NCI-H82 (cell line): Measurements from ENCODE around the gene CACNA1E.

Source experiments
- DNase-seq: peaks from one replicate; lab custom pipeline; 2025; lab: John Stamatoyannopoulos, UW

Gene CACNA1E

DNA sequence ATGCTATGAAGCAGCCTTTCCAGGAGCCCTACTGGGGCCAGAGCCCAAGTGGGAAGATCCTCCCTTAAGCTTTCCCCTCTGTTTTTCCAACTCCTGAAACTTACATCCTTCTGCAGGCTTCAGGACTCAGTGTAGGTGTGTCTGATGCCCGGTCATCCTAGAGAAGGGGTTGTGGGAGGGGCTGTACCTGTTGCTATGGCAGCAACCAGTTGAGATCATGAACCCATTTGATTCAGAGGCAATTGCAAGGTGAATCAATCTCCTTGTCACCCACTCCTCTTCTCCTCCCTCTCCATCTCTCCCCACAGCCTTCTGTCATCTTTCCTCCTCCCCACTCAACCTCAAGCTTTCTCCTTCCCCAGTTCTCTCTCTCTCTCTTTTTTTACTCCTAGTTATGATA is 151.8 kb downstream of the CACNA1E start:
- no peak for DNase-seq

DNA sequence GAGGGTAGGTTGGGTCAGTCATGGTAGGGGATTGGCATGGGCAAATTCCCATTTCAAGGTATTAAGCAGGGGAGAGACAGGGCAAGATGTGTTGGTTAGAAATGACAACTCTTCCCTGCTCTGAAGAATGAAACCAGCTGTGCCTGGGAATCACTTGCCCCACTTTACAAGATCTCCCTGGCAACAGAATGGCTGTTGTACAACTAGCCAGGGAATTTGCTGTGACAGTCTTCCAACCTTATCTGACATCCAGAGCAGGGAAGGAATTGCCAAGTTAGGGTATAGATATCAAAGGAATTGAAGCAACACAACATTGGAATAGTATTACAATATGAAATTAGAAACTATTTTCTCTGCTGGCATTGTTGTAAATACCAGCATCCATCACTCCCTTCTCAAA is 154.7 kb downstream of the CACNA1E start:
- DNase-seq: no peak

DNA sequence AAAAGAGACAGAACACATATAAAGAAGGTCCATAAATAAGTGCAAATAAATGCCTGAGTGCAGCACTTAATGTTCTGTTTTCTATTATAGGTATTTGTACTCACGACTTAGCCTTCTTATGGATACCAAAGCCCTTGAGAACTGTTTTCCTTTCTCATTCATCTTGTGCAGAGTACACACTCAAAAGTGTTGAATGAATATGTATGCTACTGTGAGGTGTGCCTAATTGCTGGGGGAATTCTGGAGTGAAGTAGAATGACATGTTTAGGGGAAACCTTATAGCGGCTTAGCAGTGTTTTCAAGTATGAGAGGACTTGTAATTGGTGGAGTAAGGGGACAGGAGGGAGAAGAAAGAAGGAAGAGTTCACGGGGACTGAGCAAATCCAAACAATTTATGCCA is 157.6 kb downstream of the CACNA1E start:
- no peak for DNase-seq

DNA sequence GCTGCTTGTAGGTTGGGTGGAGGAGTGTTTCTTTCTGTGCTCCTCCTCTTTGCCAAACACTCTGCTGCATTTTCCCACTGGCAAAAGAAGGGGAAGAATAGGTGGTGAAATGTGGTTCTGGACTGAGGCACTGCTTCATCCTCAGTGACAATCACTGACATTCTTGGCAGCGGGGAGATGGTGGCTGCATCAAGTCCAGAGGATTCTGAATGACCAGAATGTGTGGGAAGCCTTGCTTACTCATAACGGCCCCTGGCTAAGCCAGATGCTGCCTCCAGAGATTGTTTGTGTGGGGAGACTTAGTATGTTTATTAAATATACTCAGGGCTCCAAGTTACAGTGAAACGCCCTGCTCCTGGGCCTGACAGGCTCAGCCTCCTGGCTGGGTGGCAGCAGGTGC is 160.3 kb downstream of the CACNA1E start:
- no peak for DNase-seq

DNA sequence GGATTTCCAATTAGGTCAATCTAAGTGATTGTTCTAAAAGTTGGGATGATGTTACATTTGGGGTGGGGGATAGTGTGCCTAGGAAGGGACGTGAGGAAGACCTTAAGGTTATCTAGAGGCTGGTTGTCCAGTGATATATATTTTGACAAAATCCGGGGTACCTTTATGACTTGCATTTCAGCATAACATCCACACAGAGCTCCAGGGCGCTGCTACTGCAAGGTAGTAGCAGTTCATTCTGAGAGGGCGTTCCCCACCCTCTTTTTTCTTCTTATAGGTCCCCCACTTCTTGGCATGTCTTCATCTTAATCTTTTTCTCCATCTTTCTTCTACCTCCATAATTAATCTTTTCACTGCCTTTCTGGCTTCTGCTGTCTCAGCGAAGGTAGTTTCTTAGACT is 161.9 kb downstream of the CACNA1E start:
- DNase-seq: no peak

DNA sequence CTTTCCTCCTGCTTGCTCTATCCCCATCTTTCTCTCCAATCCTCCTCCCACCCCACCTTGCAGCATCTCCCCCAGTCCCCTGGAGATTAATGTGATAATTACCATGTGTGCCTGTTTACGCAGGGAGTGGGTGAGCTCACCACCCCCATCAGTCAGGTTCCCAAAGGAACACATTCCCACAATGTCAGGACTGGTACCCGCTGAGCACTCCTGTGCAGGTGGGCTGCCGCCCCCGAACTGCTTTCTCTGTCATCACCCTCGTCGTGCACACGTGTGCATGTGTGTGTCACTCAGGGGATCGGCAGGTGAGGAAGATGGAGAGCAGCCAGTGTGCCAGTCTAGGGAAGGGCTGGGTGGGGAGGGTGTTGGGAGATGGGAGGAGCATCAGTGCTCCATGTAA is 163.4 kb downstream of the CACNA1E start:
- no peak for DNase-seq

DNA sequence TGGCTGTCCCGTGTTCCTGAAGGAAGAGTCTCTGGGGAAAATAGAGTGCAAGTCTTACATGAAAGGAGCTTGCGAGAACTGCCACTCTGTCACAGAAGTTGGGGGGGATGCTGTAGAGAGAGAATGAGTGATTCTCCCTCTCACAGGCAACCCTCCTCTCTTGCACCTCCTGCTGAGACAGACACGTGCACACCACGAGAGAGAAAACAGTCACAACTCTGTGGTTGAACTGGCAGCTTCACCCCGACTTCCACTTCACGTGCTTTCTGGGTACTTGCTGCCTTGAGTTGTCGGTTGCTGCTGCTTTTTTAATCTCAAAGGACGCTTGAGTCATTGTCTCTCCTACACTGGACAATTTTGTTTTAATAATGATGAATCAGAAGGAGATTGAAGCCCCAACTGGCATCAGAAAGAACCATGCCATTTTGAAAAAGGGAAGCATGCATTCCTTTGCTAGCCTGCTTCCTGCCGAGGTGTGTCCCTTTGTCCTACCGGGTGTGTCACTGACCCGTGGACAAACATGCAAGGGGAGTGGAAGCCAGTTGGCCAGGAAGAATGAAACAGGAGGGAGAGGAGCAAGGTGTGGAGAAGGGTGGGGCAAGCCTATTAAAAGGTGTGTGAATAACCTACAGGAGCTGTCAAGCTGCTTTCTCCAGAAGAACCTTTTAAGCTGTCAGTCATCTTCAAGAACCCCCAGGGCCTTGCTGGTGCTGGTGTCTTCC is 164.2 kb downstream of the CACNA1E start:
- DNase-seq: no peak

DNA sequence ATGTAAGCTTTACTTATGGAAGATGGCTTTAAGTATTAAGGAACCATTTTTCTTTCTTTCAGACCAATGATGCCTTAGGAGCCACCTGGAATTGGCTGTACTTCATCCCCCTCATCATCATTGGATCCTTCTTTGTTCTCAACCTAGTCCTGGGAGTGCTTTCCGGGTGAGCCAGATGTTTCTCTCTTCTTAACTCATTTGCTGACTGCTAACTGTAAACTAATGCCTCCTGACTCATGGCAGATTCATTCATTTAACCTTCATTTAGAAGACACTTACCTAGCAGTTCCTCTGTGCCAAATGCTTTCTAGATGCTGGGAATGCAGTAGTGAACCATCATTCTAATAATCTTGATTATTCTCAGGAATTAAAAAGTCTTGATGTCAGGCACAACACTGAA is 168.0 kb downstream of the CACNA1E start:
- no peak for DNase-seq

DNA sequence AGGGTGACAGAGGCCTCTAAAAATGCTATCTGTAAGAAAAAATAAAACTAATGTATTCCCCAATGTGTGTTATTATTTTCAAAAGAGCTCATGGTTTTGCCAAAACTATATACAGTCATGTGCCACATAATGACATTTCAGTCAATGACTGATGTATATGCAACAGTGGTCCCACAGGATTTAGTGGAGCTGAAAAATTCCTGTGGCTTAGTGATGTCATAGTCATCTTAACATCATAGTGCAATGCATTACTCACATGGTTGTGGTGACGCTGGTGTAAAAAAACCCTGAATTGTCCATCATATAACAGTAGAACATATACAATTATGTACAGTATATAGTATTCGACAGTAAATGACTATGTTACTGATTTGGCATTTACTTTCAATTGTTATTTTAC is 172.4 kb downstream of the CACNA1E start:
- DNase-seq: no peak

DNA sequence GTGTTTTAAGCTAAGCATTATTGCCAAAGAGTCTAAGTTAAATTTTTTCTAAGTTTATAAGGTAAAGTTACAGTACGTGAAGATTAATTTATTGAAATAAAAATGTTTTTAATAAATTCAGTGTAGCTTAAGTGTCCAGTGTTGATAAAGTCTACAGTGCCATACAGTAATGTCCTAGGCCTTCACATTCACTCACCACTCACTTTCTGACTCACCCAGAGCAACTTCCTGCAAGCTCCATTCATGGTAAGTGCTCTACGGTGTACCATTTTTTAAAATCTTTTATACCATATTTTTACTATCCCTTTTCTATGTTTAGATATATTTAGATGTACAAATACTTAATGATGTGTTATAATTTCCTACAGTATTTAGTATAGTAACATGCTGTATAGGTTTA is 173.2 kb downstream of the CACNA1E start:
- DNase-seq: no peak

DNA sequence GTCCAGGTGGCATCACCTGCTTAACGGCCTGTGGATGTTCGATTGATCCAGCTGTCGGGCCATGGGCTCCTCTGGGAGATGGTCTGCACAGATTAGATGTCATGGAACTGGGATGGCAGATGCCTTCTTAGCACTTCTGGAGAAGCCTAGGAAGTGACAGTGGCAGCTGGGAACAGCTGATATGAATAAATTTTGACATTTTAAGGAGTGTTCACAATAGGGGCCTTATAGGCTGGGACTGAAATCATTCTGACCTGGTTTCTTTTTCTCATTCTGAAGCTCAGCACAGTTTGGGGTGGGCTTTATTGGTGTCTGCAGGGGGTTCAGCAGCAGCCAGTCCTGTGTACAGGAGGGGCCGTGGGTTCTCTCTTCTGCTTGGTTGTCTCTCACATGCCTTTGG is 175.3 kb downstream of the CACNA1E start:
- DNase-seq: no peak

DNA sequence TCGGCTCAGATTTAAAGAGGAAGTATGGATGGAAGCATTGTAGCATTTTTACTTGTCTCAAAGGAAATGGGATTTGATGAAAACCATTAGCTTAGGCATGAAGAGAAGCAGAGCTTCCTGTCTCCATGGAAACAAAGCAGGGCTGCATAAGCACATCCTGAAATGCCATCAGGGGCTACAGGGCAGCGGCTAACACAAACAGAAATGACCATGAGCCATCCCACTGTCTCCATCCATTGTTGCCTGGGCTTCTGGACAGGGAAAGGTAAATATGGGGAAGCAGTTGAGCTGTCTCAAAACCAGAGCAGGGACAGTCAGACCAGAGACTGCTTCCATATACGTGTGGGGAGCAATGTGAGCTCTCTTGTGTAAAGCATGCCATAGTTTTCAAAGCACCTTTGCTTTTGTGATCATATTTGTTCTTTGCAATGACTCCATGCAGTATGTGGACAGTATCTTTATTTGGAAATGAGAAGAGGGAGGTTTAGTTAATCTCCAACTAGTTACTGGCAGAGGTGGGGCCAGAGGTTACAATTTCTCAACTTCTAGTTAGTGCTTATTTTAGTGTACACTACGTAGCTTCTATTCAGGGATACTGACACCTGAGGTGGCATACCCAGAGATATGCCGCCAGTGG is 176.1 kb downstream of the CACNA1E start:
- DNase-seq: no peak

DNA sequence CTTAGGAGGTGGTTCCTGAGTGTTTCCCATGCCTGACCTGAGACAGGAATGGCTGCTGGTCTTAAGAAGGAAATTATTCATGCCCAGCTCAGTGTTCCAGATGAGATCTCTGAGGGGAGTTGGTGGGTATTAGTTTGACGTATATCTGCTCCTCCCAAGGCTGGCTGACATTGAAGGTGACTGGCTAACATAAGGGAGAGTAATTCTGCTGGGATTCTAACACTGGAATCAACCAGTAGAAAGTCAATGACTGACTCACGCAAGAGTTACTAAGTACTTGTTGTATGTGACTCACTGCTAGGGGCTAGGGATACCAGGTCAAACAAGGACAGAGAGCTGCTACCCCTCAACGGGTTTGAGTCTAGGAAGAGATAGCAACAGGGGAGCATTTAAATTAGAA is 177.3 kb downstream of the CACNA1E start:
- DNase-seq: no peak

DNA sequence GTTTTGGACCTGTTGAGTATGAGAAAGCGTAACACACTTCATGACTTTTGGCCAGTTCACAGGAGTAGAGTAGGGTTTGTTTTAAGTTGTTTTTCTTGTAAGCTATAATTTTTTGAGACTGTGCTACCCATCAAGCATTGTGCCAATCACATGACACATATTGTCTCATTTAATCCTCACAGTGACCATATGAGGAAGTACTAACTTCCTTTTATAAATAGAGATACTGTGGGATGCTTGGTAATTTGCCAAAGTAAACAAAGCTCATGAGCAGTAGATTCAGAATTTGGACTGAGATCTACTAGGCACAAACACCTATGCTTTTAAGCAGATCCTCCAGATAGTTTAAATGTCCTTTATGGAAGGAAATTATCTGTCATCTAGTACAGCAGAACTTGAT is 178.3 kb downstream of the CACNA1E start:
- no peak for DNase-seq

DNA sequence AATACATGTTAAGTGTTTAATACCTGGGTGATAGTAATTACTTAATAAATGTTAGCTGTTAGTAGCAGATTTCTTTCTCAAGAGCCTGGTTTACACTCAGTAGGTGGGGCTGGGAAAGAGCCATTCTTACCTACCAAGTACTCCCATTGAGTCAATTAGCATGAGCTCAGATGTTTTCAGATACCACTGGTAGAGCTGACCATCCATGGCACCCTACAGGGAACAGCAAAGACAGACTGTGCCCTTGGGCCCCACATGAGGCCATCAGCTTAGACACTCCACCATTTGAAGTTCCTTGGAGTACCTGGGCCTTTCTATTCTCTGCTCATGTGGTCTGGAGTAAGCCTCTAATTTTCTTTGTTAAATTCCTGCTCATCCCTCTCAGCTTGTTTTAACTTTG is 179.3 kb downstream of the CACNA1E start:
- no peak for DNase-seq

DNA sequence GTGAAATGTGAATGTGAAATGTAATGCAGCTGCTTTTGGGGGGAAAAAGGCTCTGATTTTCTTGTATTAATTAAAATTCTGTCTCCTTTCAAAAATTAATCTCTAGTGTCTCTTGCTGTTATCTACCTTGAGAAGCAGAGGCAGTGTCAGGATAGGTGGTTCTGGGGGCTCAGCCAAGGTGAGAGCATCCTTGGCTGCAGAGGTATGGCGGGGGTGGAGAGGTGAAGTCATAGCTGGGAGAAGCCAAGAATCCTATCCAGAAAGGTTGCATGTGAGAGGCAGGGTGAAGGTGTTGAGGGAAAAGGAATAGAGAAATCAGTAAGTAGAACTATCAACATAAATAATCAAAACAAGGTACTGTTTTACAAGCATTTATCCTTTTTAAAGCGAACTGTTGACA is 181.2 kb downstream of the CACNA1E start:
- DNase-seq: no peak

DNA sequence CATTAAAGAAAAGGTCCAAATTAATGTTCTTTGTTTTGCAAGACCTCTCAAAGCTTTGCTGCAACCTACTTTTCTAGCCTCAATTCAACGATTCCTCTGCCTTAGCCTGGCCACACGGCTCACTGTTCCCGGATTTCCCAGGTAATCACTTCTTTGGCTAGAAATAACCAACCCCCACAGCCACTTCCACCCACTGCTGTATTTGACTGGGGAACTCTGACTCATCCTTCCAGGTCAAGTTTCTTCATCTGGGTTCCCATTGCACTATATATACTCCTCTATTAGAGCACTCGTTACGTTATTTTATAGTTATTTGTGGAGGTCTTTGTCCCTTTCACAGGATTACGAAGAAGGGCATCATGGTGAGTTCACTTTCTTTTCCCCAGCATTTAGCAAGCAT is 185.9 kb downstream of the CACNA1E start:
- DNase-seq: no peak

DNA sequence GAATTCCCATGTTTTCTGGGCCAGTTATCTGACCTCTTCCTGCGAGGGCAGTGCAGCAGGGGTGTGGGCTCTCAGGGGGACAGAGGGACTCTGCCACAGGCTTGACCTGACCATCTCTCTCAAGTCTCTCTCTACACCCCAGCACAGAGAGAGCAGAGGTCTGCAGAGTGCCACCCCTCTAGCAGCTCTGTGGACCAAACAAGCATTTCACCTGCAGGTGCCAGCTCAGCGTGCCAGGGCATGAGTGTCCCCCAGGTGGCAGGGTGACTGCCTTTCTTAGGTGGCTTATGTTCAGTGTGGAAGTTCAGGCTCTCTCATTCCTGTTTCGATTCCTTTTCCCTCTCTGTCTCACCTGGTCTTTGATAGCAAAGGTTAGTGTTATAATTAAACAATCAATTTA is 191.3 kb downstream of the CACNA1E start:
- no peak for DNase-seq

DNA sequence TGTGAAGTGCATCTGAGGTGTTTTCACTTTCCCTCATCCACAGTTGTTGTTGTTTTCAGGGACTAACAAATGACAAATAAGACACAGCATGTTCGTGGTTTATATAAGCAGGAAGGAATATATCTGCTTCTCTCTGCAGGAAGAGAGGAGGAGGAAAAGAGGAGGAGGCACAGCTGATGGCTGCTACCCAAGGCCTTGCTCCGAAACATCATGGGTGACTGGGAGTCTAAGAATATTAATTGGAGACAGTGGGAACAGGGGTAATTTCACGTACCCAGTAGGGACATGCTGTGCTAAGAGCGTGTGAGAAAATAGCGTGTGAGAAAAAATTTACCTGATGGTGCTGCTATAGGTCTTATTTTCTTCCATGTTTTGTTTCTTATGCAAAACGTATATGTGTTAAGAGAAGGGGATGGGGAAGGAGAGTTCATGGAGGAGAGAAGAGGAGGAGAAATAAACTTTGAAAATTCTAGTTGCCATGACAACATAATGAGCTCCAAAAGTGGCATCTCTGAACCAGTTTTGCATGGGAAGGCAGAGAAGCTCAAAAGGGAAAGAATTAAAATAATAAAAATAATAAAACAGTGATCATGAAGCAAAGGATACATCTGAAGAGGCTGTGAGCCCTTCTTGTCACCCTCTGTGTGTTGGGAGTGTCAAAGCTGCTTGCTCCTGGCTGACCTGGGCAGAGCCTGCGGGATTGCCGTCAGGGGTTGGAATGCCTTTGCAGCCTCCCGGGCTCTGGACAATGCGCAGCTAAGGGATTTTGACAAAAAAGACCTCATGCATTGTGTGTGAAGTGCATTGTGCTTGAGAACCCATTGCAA is 192.0 kb downstream of the CACNA1E start:
- DNase-seq: no peak

DNA sequence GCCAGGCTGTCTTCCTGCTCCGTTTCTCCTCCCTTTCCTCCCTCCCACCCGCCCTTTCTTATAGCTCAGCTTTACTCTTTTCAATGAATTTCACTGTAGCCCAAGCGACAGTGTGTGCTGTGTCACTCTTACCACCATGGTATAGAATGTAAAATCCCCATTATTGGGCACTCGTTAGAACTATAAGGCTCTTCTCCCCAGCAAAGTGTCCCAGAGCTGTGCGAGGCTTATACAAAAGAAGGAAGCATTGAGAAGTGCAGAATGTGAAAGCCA is 192.5 kb downstream of the CACNA1E start:
- DNase-seq: no peak

DNA sequence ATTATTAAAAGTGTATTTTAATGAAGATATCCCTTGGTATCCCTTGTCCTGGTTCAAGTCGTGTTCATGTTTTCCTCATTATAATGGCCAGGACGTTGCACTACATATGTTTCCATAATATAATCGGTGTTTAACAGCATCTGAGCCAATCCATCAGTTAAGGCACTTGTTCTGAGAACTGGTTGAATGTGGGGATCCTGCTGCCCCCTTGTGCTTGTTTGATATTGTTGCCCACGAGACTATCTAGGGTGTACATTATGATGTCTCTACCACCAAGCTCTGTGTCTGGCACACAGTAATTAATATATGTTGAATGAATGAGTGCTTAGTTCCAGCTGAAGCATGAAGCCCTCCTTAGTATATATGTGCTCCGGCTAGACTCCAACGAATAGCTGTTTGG is 193.0 kb downstream of the CACNA1E start:
- DNase-seq: peak; percentile 69

DNA sequence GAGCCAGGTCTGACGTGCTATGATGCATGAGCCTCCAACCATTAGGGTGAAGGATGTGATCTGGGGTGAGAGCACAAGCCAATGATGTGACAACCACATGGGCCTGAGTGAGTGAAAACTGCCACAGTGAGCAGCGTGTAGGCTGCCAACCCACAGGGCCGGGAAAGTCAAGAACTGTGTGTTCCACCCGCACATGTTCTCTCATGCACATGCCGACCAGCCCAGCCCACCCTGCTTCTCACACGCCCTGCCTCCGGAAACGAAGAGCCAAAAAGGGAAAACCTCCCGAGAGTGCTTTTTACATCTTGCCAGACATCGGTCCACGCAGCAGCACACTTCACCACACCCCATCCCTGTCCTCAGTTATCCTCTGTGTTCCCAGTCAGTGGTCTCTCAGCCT is 197.0 kb downstream of the CACNA1E start:
- no peak for DNase-seq

DNA sequence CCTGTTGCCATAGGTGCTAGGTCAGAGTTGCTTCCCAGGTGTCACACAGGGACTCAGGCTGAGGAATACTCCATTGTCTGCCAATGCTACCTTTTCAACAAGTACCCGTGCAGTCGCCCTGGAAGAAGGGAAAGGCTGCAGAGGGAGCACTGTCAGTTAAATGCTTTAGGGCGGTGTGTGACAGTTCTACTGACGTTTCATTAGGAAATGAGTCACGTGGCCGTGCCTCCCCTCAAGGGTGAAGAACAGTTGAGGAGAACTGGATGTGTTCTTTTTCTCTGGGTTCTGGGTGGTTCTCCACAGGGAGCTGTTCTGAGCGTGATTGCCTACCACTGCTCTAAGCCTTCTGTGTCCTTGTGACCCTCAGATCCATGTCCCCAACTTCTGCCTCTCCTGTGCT is 197.6 kb downstream of the CACNA1E start:
- DNase-seq: no peak

DNA sequence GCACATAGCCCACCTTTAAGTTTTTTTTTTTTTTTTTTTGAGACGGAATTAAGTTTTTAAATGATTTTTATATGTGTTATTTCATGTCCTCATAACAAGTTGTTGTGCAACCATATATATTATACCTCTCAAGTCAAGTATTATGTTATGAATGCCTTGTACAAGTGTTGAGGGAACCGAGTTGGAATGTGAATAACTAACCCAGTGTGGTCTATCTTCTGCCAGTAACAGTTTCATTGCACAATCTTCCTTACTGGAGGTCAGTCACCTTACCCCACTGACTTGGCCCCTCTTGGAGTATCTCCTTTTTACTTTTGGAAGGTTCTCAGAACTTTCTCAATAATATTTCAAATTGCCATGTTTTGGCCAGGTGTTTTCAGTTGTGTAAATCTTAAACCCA is 201.9 kb downstream of the CACNA1E start:
- no peak for DNase-seq
